ENCODE measurements around the gene CRIP1.

DNA sequence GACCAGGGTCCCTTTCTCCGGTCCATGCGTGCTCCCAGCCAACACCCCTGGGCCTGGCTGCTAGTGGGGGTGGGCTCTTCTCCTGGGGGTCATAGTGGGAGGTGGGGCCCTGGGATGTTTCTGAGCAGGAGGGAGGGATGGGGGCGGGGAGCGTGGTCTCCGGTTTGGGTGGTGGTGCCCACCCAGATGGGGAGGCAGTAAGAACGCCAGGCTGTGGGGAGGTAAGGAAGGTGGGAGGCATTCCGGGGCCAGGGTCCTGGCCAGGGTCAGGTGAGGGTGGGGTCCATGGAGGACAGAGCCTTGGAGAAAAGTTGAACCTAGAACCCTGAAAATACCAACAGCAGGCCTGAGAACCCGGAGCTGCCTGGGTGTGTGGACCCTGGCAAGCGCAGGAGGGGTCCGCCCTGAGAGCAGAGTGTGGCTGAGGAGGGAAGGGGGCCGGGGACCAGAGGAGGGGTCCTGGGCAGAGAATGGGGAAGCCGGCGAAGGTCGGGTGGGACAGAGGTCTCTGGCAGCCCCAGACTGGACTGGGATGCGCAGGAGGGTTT, 6.4 kb upstream of the CRIP1 start:
- TF ChIP-seq, protein P1, sequence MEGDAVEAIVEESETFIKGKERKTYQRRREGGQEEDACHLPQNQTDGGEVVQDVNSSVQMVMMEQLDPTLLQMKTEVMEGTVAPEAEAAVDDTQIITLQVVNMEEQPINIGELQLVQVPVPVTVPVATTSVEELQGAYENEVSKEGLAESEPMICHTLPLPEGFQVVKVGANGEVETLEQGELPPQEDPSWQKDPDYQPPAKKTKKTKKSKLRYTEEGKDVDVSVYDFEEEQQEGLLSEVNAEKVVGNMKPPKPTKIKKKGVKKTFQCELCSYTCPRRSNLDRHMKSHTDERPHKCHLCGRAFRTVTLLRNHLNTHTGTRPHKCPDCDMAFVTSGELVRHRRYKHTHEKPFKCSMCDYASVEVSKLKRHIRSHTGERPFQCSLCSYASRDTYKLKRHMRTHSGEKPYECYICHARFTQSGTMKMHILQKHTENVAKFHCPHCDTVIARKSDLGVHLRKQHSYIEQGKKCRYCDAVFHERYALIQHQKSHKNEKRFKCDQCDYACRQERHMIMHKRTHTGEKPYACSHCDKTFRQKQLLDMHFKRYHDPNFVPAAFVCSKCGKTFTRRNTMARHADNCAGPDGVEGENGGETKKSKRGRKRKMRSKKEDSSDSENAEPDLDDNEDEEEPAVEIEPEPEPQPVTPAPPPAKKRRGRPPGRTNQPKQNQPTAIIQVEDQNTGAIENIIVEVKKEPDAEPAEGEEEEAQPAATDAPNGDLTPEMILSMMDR (IDR thresholded peaks at IDR 0.05): no peak
- no peak for TF ChIP-seq ZFX (IDR thresholded peaks at IDR 0.05; ENCODE audit: borderline replicate concordance)

All from 22Rv1 (cell line).